PC-9 (cell line): ENCODE data around the gene SMIM11.

ENCODE experiments used
- EZH2 ChIP-seq: fragments of 200-600 bp; sonication (generic); IDR thresholded peaks from 2 replicates; pipeline ENCODE4 v1.8.0; 2017; ENCODE audit warnings: antibody characterized with exemption, low read depth
- TF ChIP-seq, protein P1 (sequence below): fragments of 200-600 bp; sonication (generic); conservative IDR thresholded peaks from 2 replicates; pipeline ENCODE4 v1.6.1; 2017; ENCODE audit warnings: mixed run types, antibody characterized with exemption, mild to moderate bottlenecking, moderate library complexity

DNA sequence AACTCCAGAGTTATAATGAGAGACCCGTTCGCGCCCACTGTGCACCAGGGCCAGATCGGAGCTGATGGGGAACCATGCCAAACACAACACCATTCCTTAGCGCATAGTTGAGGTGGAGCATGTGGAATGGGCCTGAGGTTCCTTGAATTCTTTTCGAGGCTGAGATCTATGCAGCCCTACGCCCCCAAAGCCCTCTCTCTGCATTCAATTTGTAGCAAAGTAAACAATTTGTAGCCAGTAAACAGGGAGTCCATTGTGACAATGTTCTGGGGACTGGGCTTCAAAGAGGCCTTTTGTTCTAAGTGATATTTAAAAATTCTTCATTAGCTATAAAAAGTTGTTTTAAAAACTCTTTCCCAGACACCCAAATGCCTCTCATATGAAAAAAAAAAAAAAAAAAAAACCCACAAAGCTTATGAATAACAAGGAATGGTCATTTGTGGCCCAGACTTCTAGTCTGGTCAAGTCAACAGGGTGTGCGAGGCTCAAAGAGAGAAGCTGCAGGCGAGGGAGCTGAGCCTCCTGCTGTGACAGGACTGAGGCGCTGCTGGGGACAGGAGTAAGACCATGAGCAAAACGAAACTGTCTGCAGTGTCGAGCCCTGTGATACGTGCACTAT lies 42.1 kb upstream of the SMIM11 start:
- TF ChIP-seq, protein P1, sequence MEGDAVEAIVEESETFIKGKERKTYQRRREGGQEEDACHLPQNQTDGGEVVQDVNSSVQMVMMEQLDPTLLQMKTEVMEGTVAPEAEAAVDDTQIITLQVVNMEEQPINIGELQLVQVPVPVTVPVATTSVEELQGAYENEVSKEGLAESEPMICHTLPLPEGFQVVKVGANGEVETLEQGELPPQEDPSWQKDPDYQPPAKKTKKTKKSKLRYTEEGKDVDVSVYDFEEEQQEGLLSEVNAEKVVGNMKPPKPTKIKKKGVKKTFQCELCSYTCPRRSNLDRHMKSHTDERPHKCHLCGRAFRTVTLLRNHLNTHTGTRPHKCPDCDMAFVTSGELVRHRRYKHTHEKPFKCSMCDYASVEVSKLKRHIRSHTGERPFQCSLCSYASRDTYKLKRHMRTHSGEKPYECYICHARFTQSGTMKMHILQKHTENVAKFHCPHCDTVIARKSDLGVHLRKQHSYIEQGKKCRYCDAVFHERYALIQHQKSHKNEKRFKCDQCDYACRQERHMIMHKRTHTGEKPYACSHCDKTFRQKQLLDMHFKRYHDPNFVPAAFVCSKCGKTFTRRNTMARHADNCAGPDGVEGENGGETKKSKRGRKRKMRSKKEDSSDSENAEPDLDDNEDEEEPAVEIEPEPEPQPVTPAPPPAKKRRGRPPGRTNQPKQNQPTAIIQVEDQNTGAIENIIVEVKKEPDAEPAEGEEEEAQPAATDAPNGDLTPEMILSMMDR: no peak
- no peak for TF ChIP-seq EZH2
